ENCODE results near the gene ADRB2. TPM values are rescaled to one million over a fixed set of nuclear protein-coding genes. Genes with fewer than 3 reads are reported as not detected.
"Not testable (repeated sequence)": the region's sequence is repeated elsewhere in the genome, so short reads cannot be mapped to it uniquely, and the experiment has no call there.

ADRB2 gene
- total RNA-seq, 4 donors from 2014 or later: 1.00 to 3.5 (median 1.7) TPM

- Histone ChIP-seq H3K36me3 (no peaks in the 10 kb centered on the region), H3K4me1 (peaks cover 0 to 3% (median 0%) of the 10 kb centered on the region in 4 donors), H3K9me3 (no peaks in the 10 kb centered on the region), H3K4me3 (no peak overlapping the region), H3K27ac (no peak overlapping the region), H3K27me3 (no peaks in the 10 kb centered on the region)
- DNase-seq: no peak
- intact Hi-C loops (cut with DNase I; ENCODE audit: low total_unique reads) (no loop called here), in situ Hi-C loops (cut with MboI; ENCODE audit: low pct_ligation_motif_present in 1 of 4, low pct_unique_long_range_greater_than_20kb in 1 of 4, low sequenced_read_pairs in 3 of 4) (no loop called here)
- no peak for TF ChIP-seq CTCF (IDR thresholded peaks at IDR 0.05)
- no peak for TF ChIP-seq EP300 (IDR thresholded peaks at IDR 0.05; ENCODE audit: low read depth)
- TF ChIP-seq POLR2AphosphoS5 (IDR thresholded peaks at IDR 0.05): no peak
- TF ChIP-seq POLR2A (IDR thresholded peaks at IDR 0.05): no peak
- WGBS, 2 donors (ENCODE audit: low coverage in 1 of 2): 88 to 97% methylated on average over 1 of the region's 1 CpG
Measured at GRCh38 chr5:148798786-148799185, 27.6 kb upstream of the ADRB2 start.

DNA sequence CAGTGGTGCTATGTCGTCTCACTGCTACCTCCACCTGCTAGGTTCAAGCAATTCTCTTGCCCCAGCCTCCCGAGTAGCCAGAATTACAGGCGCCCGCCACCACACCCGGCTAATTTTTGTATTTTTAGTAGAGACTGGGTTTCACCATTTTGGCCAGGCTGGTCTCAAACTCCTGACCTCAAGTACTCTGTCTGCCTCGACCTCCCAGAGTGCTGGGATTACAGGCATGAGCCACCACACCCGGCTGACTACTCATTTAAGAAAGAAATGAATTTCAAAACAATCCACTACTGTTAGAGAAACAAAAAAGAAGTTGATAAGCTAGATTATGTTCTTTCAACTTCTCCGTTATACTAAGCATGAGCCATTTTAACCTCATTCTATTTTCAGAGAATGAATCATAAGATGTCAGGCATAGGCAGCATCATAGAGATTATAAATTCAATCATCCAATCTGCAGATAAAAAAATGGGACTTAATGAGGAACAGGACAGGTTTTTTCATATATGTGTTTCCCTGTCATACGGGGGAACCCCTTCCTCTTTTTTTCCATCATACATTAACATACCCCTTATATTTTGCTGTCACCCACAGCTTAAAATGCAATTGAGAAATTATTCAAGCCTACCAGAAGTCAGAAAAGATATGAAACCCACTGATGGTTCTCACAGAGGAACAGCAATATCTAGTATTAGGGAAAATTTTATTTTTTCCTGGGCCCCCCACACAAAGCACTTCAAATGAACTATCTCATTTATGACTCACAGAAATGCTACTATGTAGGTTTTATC, 26.5 kb upstream of the ADRB2 start:
- intact Hi-C loops (cut with DNase I; ENCODE audit: low total_unique reads): no loop called here
- H3K36me3 ChIP-seq: no peaks in the 10 kb centered on the region
- TF ChIP-seq POLR2A (IDR thresholded peaks at IDR 0.05): no peak
- TF ChIP-seq POLR2AphosphoS5 (IDR thresholded peaks at IDR 0.05): no peak
- no peak for TF ChIP-seq EP300 (IDR thresholded peaks at IDR 0.05; ENCODE audit: low read depth)
- TF ChIP-seq CTCF (IDR thresholded peaks at IDR 0.05): no peak
- DNase-seq: no peak
- in situ Hi-C loops (cut with MboI; ENCODE audit: low pct_ligation_motif_present in 1 of 4, low pct_unique_long_range_greater_than_20kb in 1 of 4, low sequenced_read_pairs in 3 of 4): loop anchor here in 1 of 4 donors (25.0 kb wide), 1 partner anchor 162 kb away; no protein-coding TSS in a partner anchor
- peaks cover 0 to 2% (median 0%) of the 10 kb centered on the region in 4 donors for H3K4me1 ChIP-seq
- H3K27ac ChIP-seq: no peak overlapping the region
- H3K4me3 ChIP-seq: no peak overlapping the region
- no peaks in the 10 kb centered on the region for H3K9me3 ChIP-seq
- no peaks in the 10 kb centered on the region for H3K27me3 ChIP-seq
- WGBS, 2 donors (ENCODE audit: low coverage in 1 of 2): 59 to 82% methylated on average over 4 to 9 of the region's 9 CpGs

- Histone ChIP-seq H3K27ac (no peak overlapping the region), H3K4me1 (peaks cover 0 to 2% (median 0%) of the 10 kb centered on the region in 4 donors), H3K9me3 (no peaks in the 10 kb centered on the region), H3K36me3 (no peaks in the 10 kb centered on the region), H3K27me3 (no peaks in the 10 kb centered on the region), H3K4me3 (no peak overlapping the region)
- no peak for DNase-seq
- WGBS, 2 donors (ENCODE audit: low coverage in 1 of 2): 88 to 91% methylated on average over 3 to 4 of the region's 4 CpGs
- in situ Hi-C loops (cut with MboI; ENCODE audit: low pct_ligation_motif_present in 1 of 4, low pct_unique_long_range_greater_than_20kb in 1 of 4, low sequenced_read_pairs in 3 of 4) (loop anchor here in 1 of 4 donors (25.0 kb wide), 1 partner anchor 161 kb away; no protein-coding TSS in a partner anchor), intact Hi-C loops (cut with DNase I; ENCODE audit: low total_unique reads) (no loop called here)
- no peak for TF ChIP-seq POLR2AphosphoS5 (IDR thresholded peaks at IDR 0.05)
- TF ChIP-seq EP300 (IDR thresholded peaks at IDR 0.05; ENCODE audit: low read depth): no peak
- no peak for TF ChIP-seq POLR2A (IDR thresholded peaks at IDR 0.05)
- TF ChIP-seq CTCF (IDR thresholded peaks at IDR 0.05): no peak
Measured at GRCh38 chr5:148801682-148802276, 24.6 kb upstream of the ADRB2 start.

DNA sequence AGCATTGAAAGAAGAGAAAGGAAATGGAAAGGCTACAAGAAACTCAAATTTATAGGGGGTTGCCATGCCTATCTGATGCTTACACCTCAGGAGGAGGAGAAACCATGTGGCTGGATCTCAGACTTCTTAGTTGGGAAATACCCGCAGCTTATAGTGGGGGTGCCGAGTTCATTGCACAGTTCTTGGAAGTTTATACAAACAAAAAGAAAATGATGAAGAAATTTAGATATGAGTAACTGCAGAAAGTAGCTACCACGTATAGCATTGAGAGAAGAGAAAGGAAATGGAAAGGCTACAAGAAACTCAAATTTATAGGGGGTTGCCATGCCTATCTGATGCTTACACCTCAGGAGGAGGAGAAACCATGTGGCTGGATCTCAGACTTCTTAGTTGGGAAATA, 23.0 kb upstream of the ADRB2 start:
- in situ Hi-C loops (cut with MboI; ENCODE audit: low pct_ligation_motif_present in 1 of 4, low pct_unique_long_range_greater_than_20kb in 1 of 4, low sequenced_read_pairs in 3 of 4): loop anchor here in 1 of 4 donors (25.0 kb wide), 1 partner anchor 159 kb away; no protein-coding TSS in a partner anchor
- WGBS, 2 donors (ENCODE audit: low coverage in 1 of 2): 63 to 90% methylated on average over 3 of the region's 3 CpGs
- not testable (repeated sequence) for H3K27ac ChIP-seq

More for the DNA sequence above, 23.0 kb upstream of the ADRB2 start:
- DNase-seq; H3K36me3 ChIP-seq; H3K9me3 ChIP-seq; intact Hi-C loops (cut with DNase I; ENCODE audit: low total_unique reads); H3K27me3 ChIP-seq; H3K4me3 ChIP-seq: not testable (repeated sequence)
- H3K4me1 ChIP-seq: peaks cover 0 to 18% (median 0%) of the 10 kb centered on the region in 4 donors
